Esophagus muscularis mucosa (tissue), 4 donors: Measurements from ENCODE around the gene ME3. TPM values are rescaled to one million over a fixed set of nuclear protein-coding genes. Genes with fewer than 3 reads are reported as not detected.

Experiments
- DNase-seq: peaks from one replicate; pipeline ENCODE4 v3.0.0-alpha.2; 2017; ENCODE audit errors: extremely low spot score
- H3K27ac ChIP-seq, 4 donors: fragments of 200-600 bp; sonication (generic); replicated peaks in 1 of 4; 1 replicate in 3 of 4; 2 replicates in 1 of 4; pipeline ENCODE4 v1.5.1; 2016 to 2019; ENCODE audit warnings: mild to moderate bottlenecking in 1 of 4
- H3K27me3 ChIP-seq, 4 donors: fragments of 200-600 bp; sonication (generic); one replicate each; pipeline versions ENCODE4 v1.5.1 to v1.6.0; 2016 to 2019
- H3K36me3 ChIP-seq, 4 donors: fragments of 200-600 bp; sonication (generic); one replicate each; pipeline ENCODE4 v1.5.1; 2016 to 2019
- H3K4me1 ChIP-seq, 4 donors: fragments of 200-600 bp; sonication (generic); one replicate each; pipeline ENCODE4 v1.5.1; 2016 to 2019
- H3K4me3 ChIP-seq, 4 donors: fragments of 200-600 bp; sonication (generic); 1 replicate in 2 of 4; 2 replicates in 2 of 4; pipeline ENCODE4 v1.5.1; 2016 to 2019; ENCODE audit warnings: mild to moderate bottlenecking in 4 of 4, moderate library complexity in 1 of 4
- H3K9me3 ChIP-seq, 4 donors: fragments of 200-600 bp; sonication (generic); 1 replicate in 3 of 4; 2 replicates in 1 of 4; pipeline ENCODE4 v1.5.1; 2016 to 2019
- EP300 ChIP-seq: sonication (generic); formaldehyde crosslinking; IDR thresholded peaks from one replicate; pipeline ENCODE4 v1.6.1; 2017; ENCODE audit warnings: antibody characterized with exemption
- POLR2A ChIP-seq: fragments of 450-650 bp; IDR thresholded peaks from one replicate; pipeline ENCODE4 v1.6.1; 2017; ENCODE audit warnings: antibody characterized with exemption, moderate library complexity, mild to moderate bottlenecking, low read depth
- POLR2AphosphoS5 ChIP-seq, 2 donors: sonication (generic); formaldehyde crosslinking; IDR thresholded peaks; one replicate each; pipeline ENCODE4 v1.6.1; 2017; ENCODE audit warnings: antibody characterized with exemption in 2 of 2
- WGBS: methylation state at CpG from one replicate; pipeline ENCODE4 v1.1.5; 2018; 5-methylcytosine and 5-hydroxymethylcytosine counted together
- intact Hi-C: fragments of 100-400 bp; cut with DNase I; formaldehyde crosslinking; loops from one replicate; pipeline ENCODE4 v1.15.1; 2023
- total RNA-seq, 4 donors: library from RNA; depleted of rRNA; stranded (reverse); fragments of >200 nt; gene quantifications; one replicate each; pipeline versions ENCODE4 v1.1.0 to v1.2.1, GENCODE V29; 2016
- TF ChIP-seq, protein P1 (sequence below), 3 experiments: fragments of 200-600 bp in 2 of 3; fragments of 450-650 bp in 1 of 3; sonication (generic) in 2 of 3; IDR thresholded peaks; one replicate each; pipeline ENCODE4 v1.5.1; 2017 to 2019; ENCODE audit warnings: antibody characterized with exemption in 3 of 3, mild to moderate bottlenecking in 2 of 3, moderate library complexity in 1 of 3

ME3 gene
- total RNA-seq, 4 donors from 2014 or later, result 20.4 to 50.1 (median 26.2) TPM

GRCh38 chr11:86510674-86511073, 161.7 kb downstream of the ME3 start:
- intact Hi-C loops, result no loop called here
- H3K27ac ChIP-seq, result no peak overlapping the region
- peaks cover 0 to 22% (median 6%) of the 10 kb centered on the region in 4 donors for H3K36me3 ChIP-seq
- TF ChIP-seq POLR2A (no peak), POLR2AphosphoS5 (IDR thresholded peaks at IDR 0.05) (no peak), EP300 (no peak)
- TF ChIP-seq, protein P1, sequence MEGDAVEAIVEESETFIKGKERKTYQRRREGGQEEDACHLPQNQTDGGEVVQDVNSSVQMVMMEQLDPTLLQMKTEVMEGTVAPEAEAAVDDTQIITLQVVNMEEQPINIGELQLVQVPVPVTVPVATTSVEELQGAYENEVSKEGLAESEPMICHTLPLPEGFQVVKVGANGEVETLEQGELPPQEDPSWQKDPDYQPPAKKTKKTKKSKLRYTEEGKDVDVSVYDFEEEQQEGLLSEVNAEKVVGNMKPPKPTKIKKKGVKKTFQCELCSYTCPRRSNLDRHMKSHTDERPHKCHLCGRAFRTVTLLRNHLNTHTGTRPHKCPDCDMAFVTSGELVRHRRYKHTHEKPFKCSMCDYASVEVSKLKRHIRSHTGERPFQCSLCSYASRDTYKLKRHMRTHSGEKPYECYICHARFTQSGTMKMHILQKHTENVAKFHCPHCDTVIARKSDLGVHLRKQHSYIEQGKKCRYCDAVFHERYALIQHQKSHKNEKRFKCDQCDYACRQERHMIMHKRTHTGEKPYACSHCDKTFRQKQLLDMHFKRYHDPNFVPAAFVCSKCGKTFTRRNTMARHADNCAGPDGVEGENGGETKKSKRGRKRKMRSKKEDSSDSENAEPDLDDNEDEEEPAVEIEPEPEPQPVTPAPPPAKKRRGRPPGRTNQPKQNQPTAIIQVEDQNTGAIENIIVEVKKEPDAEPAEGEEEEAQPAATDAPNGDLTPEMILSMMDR (IDR thresholded peaks at IDR 0.05), result no peak
- no peaks in the 10 kb centered on the region for H3K27me3 ChIP-seq
- DNase-seq, result peak; percentile 7
- H3K9me3 ChIP-seq, result no peaks in the 10 kb centered on the region
- H3K4me1 ChIP-seq, result peaks cover 3 to 19% (median 16%) of the 10 kb centered on the region in 4 donors
- H3K4me3 ChIP-seq, result no peak overlapping the region
- WGBS, result 53% methylated on average over 3 of the region's 3 CpGs

DNA sequence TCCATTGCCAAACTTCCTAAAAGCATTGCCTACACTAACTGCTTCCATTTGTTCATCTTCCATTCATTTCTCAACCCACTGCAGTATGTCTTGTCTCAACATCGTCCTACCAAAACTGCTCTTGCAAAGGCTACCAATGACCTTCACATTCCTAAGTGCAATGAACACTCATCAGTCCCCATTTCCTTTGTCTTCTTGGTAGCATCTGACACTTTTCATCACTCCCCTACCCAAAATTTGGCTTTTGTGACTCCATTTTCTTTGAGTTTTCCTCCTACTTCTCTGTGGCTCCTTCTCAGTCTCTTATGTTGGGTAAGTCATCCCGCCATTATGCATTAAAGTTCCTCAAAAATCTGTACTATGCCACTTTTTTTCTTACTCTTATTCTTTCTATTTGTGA, 162.3 kb downstream of the ME3 start:
- no peak for DNase-seq
- peaks cover 0 to 23% (median 7%) of the 10 kb centered on the region in 4 donors for H3K36me3 ChIP-seq
- WGBS, result 94% methylated on average over 2 of the region's 2 CpGs
- H3K4me1 ChIP-seq, result peaks cover 0 to 19% (median 12%) of the 10 kb centered on the region in 4 donors
- no peaks in the 10 kb centered on the region for H3K9me3 ChIP-seq
- no peak overlapping the region for H3K27ac ChIP-seq
- H3K27me3 ChIP-seq, result no peaks in the 10 kb centered on the region
- intact Hi-C loops, result no loop called here
- no peak overlapping the region for H3K4me3 ChIP-seq
- TF ChIP-seq POLR2A, result no peak
- no peak for TF ChIP-seq POLR2AphosphoS5 (IDR thresholded peaks at IDR 0.05)

DNA sequence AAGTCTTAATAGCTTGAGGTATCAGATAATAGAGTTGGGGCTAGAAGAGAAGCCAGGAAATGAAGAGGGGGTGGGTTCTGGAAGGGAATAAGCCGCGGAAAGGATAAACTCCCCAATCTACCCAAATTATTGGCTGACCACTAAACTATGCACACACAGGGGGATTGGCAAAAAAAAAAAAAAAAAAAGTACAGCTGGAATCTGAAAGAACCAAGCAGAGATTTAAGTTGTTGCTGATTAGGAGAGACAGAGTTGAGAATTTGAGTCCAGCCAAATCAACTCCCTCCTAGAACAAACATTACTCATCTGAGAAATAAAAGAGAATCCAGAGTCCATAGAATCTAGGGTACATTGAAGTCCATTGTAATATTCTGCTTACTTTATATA, 162.8 kb downstream of the ME3 start:
- Histone ChIP-seq H3K36me3 (peaks cover 0 to 23% (median 7%) of the 10 kb centered on the region in 4 donors), H3K27ac (no peak overlapping the region), H3K4me3 (no peak overlapping the region), H3K27me3 (no peaks in the 10 kb centered on the region), H3K4me1 (peaks cover 0 to 19% (median 12%) of the 10 kb centered on the region in 4 donors), H3K9me3 (no peaks in the 10 kb centered on the region)
- intact Hi-C loops, result no loop called here
- DNase-seq, result no peak
- TF ChIP-seq POLR2AphosphoS5 (IDR thresholded peaks at IDR 0.05), result no peak
- 2% methylated on average over 2 of the region's 2 CpGs for WGBS

- no peaks in the 10 kb centered on the region for H3K9me3 ChIP-seq
- H3K4me3 ChIP-seq, result no peak overlapping the region
- TF ChIP-seq EP300, result no peak
- no peak for TF ChIP-seq POLR2AphosphoS5 (IDR thresholded peaks at IDR 0.05)
- TF ChIP-seq, protein P1 (IDR thresholded peaks at IDR 0.05), result no peak
- no peak for TF ChIP-seq POLR2A
- peaks cover 0 to 19% (median 13%) of the 10 kb centered on the region in 4 donors for H3K4me1 ChIP-seq
- DNase-seq, result no peak
- peaks cover 0 to 23% (median 7%) of the 10 kb centered on the region in 4 donors for H3K36me3 ChIP-seq
- H3K27me3 ChIP-seq, result no peaks in the 10 kb centered on the region
- no peak overlapping the region for H3K27ac ChIP-seq
- intact Hi-C loops, result no loop called here
- WGBS, result 76% methylated on average over 6 of the region's 6 CpGs
These were observed 163.5 kb downstream of the ME3 start for GRCh38 chr11:86508604-86509587.

- no peaks in the 10 kb centered on the region for H3K27me3 ChIP-seq
- DNase-seq, result no peak
- peaks cover 0 to 27% (median 7%) of the 10 kb centered on the region in 4 donors for H3K36me3 ChIP-seq
- H3K4me1 ChIP-seq, result peaks cover 0 to 26% (median 13%) of the 10 kb centered on the region in 4 donors
- no peak overlapping the region for H3K27ac ChIP-seq
- H3K4me3 ChIP-seq, result no peak overlapping the region
- 100% methylated on average over 4 of the region's 4 CpGs for WGBS
- intact Hi-C loops, result no loop called here
- TF ChIP-seq POLR2AphosphoS5 (IDR thresholded peaks at IDR 0.05) (no peak), EP300 (no peak), POLR2A (no peak)
- TF ChIP-seq, protein P1 (IDR thresholded peaks at IDR 0.05), result no peak
- no peaks in the 10 kb centered on the region for H3K9me3 ChIP-seq
These were observed 165.1 kb downstream of the ME3 start for GRCh38 chr11:86507249-86507845.
